ENCODE measurements around the gene GRHPR.

- TF ChIP-seq CTCF (IDR thresholded peaks at IDR 0.05): no peak
- TF ChIP-seq POLR2A (IDR thresholded peaks at IDR 0.05): peak; percentile 98
Observed at GRCh38 chr9:37422289-37423104, at the start of gene GRHPR.

Data from right lobe of liver (tissue), 4 donors.